ENCODE data around the gene BCAS3. TPM values are rescaled to one million over a fixed set of nuclear protein-coding genes. Genes with fewer than 3 reads are reported as not detected.

The BCAS3 gene
- total and polyA plus RNA-seq, 12 donors: 6.1 to 21.8 (median 17.2) TPM

DNA sequence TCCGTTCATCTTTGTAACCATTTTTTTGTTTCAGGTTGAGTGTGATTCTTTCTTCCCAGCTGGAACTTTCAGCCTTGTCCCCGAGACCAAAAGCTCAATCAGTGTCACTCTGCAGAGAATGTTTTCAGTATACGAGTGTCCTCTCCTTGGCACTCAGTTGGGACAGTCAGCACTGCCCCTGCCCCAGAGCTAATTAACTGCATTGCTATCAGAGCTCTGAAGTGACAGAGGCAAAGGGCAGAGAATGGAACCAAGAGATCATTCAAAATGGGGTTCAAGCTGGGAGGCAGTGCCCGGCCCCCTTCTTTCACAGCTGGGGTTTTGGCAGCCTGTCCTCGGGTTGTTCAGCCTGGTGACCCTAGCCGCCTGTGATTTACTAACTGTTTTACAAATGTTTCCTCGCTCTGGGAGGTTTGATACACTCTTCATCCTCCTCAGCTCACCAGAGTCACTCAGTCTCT is 526.0 kb downstream of the BCAS3 start:
- Histone ChIP-seq H3K36me3 (no peaks in the 10 kb centered on the region), H3K27me3 (no peaks in the 10 kb centered on the region), H3K9me3 (no peaks in the 10 kb centered on the region), H3K4me1 (peaks cover 0 to 13% (median 6%) of the 10 kb centered on the region in 9 donors), H3K27ac (peak overlapping the region in 9 of 10 donors; percentile 2 to 69 (median 60)), H3K4me3 (no peak overlapping the region)
- DNase-seq (no peak), ATAC-seq (peak in 2 of 8 donors; percentile 13 to 20)
- TF ChIP-seq, protein P1, sequence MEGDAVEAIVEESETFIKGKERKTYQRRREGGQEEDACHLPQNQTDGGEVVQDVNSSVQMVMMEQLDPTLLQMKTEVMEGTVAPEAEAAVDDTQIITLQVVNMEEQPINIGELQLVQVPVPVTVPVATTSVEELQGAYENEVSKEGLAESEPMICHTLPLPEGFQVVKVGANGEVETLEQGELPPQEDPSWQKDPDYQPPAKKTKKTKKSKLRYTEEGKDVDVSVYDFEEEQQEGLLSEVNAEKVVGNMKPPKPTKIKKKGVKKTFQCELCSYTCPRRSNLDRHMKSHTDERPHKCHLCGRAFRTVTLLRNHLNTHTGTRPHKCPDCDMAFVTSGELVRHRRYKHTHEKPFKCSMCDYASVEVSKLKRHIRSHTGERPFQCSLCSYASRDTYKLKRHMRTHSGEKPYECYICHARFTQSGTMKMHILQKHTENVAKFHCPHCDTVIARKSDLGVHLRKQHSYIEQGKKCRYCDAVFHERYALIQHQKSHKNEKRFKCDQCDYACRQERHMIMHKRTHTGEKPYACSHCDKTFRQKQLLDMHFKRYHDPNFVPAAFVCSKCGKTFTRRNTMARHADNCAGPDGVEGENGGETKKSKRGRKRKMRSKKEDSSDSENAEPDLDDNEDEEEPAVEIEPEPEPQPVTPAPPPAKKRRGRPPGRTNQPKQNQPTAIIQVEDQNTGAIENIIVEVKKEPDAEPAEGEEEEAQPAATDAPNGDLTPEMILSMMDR (IDR thresholded peaks at IDR 0.05): no peak
- intact Hi-C loops (cut with DNase I): loop anchor here in 2 of 10 donors (10.0 kb wide), 2 partner anchors 51 to 199 kb away; no protein-coding TSS in a partner anchor
- 56 to 68% methylated on average over 7 of the region's 7 CpGs for WGBS, 2 donors

DNA sequence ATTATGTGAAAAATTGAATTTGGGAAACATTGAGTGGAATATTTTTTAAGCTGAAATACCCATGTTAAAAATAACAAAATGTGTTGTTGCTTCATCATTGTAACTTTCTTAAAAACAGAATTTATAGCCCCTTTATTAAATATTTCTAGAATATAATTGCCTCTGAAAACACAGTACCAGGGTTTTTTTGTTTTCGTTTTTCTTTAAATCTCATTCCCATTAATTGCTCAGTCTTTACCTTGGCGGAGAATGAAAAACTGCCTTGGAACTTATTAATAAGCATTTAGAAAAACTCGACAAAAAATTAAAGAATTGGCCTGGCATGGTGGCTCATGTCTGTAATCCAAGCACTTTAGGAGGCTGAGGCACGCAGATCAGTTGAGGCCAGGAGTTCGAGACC is 526.8 kb downstream of the BCAS3 start:
- Histone ChIP-seq H3K27ac (peak overlapping the region in 8 of 10 donors; percentile 15 to 69 (median 38)), H3K4me1 (peaks cover 0 to 21% (median 11%) of the 10 kb centered on the region in 9 donors)

DNA sequence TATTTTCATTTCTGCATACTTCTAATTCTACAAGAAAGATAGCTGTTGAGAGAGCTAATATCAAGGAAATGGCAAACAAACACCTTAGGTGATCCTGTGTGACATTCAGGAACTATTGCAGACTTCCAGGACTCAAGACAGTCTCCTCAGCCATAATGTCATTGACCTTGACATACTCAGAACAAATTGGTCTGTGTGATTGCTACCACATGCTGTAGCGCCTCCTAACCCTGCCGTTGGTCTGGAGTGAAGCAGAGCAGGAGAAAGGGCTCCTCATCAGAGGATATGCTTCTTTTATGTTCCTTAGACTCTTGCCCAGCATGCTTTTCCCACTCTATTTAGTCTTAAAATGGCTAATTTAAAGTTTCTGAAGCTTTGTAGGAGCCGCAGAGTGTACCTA is 527.8 kb downstream of the BCAS3 start:
- no peaks in the 10 kb centered on the region for H3K9me3 ChIP-seq
- intact Hi-C loops (cut with DNase I): loop anchor here in 3 of 10 donors (5.0 to 10.0 kb wide), 5 partner anchors 42 to 203 kb away; no protein-coding TSS in a partner anchor
- no peak for ATAC-seq
- no peak for DNase-seq
- H3K27me3 ChIP-seq: no peaks in the 10 kb centered on the region
- H3K36me3 ChIP-seq: no peaks in the 10 kb centered on the region
- peak overlapping the region in 5 of 10 donors; percentile 15 to 63 (median 51) for H3K27ac ChIP-seq
- 83 to 88% methylated on average over 3 of the region's 3 CpGs for WGBS, 2 donors
- H3K4me3 ChIP-seq: no peak overlapping the region
- TF ChIP-seq, protein P1 (IDR thresholded peaks at IDR 0.05): no peak
- H3K4me1 ChIP-seq: peaks cover 0 to 30% (median 17%) of the 10 kb centered on the region in 9 donors

More for the DNA sequence above, 526.8 kb downstream of the BCAS3 start:
- Histone ChIP-seq H3K4me3 (no peak overlapping the region), H3K9me3 (no peaks in the 10 kb centered on the region), H3K36me3 (no peaks in the 10 kb centered on the region), H3K27me3 (no peaks in the 10 kb centered on the region)
- ATAC-seq (no peak), DNase-seq (no peak)
- intact Hi-C loops (cut with DNase I): loop anchor here in 2 of 10 donors (10.0 kb wide), 2 partner anchors 50 to 200 kb away; no protein-coding TSS in a partner anchor
- 92 to 95% methylated on average over 5 of the region's 5 CpGs for WGBS, 2 donors
- TF ChIP-seq, protein P1 (IDR thresholded peaks at IDR 0.05): no peak

DNA sequence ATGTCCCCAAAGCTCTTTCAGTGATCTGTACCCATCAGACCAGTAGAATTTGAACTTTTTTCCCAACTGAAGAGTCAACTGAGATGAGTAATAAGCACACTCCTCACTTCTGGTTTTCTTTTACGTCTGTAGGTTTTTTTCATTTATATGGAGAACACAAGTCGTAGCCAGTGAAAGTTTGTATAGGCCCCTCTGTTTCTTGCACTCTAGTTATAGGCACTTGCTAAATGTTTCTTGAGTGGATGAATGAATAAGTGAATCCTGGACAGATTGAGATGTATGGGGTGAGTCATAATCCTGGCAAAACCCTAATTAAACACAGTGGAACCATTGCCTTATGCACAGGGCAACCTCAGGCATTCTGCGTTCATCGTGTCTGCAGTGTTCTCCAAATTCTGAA is 528.3 kb downstream of the BCAS3 start:
- WGBS, 2 donors: 96 to 97% methylated on average over 4 of the region's 4 CpGs
- peaks cover 0 to 31% (median 17%) of the 10 kb centered on the region in 9 donors for H3K4me1 ChIP-seq
- intact Hi-C loops (cut with DNase I): loop anchor here in 3 of 10 donors (5.0 to 10.0 kb wide), 5 partner anchors 41 to 204 kb away; no protein-coding TSS in a partner anchor
- no peak for ATAC-seq
- peak overlapping the region in 3 of 10 donors; percentile 15 to 51 (median 51) for H3K27ac ChIP-seq
- H3K9me3 ChIP-seq: no peaks in the 10 kb centered on the region
- TF ChIP-seq, protein P1 (IDR thresholded peaks at IDR 0.05): no peak
- no peaks in the 10 kb centered on the region for H3K36me3 ChIP-seq
- H3K27me3 ChIP-seq: no peaks in the 10 kb centered on the region
- no peak overlapping the region for H3K4me3 ChIP-seq
- DNase-seq: no peak

Data from heart right ventricle (tissue), 16 donors.